Measurements from ENCODE around the gene TCL1A.

GRCh38 chr14:95686935-95687334 is 27.0 kb downstream of the TCL1A start:
- TF ChIP-seq CTCF (IDR thresholded peaks at IDR 0.05) (no peak), POLR2A (IDR thresholded peaks at IDR 0.05) (no peak)
